Activated naive CD4-positive, alpha-beta T cell treated with anti-CD3 and anti-CD28 coated beads, Interleukin-2, amount 10 ng/mL, durations not matched to agents 7 days and 5 days (primary cell): Measurements from ENCODE around the gene SDCCAG8.

Source experiments
- CTCF ChIA-PET: fragments of 350-600 bp; sonication (Branson Sonifier 250); formaldehyde crosslinking; loops from one replicate; lab custom pipeline; 2021; ENCODE audit warnings: antibody characterized with exemption; lab: Charles Lee
- DNase-seq: peaks from one replicate; pipeline ENCODE4 v3.0.0-alpha.2; 2020
- H3K27ac Mint-ChIP-seq: one replicate; pipeline ENCODE4 v1.8.0; 2021; ENCODE audit warnings: mild to moderate bottlenecking, moderate library complexity, mixed read lengths
- H3K27me3 Mint-ChIP-seq: one replicate; pipeline ENCODE4 v1.8.0; 2021; ENCODE audit warnings: mild to moderate bottlenecking, mixed read lengths
- H3K36me3 Mint-ChIP-seq: one replicate; pipeline ENCODE4 v1.8.0; 2021; ENCODE audit warnings: mixed read lengths
- H3K4me1 Mint-ChIP-seq: one replicate; pipeline ENCODE4 v1.8.0; 2021; ENCODE audit warnings: mixed read lengths
- H3K4me3 Mint-ChIP-seq: one replicate; pipeline ENCODE4 v1.8.0; 2021; ENCODE audit warnings: mild to moderate bottlenecking, moderate library complexity, mixed read lengths
- H3K9me3 Mint-ChIP-seq: one replicate; pipeline ENCODE4 v1.8.0; 2021; ENCODE audit warnings: mixed read lengths

The SDCCAG8 gene

GRCh38 chr1:243261390-243261789, 5.5 kb downstream of the SDCCAG8 start:
- Mint-ChIP-seq H3K36me3 (peaks cover 16% of the 10 kb centered on the region), H3K9me3 (no peaks in the 10 kb centered on the region), H3K4me1 (peaks cover 36% of the 10 kb centered on the region), H3K27me3 (no peaks in the 10 kb centered on the region), H3K4me3 (no peak overlapping the region), H3K27ac (no peak overlapping the region)
- no peak for DNase-seq
- CTCF ChIA-PET, result no interaction called here

- no peak overlapping the region for H3K4me3 Mint-ChIP-seq
- peaks cover 21% of the 10 kb centered on the region for H3K36me3 Mint-ChIP-seq
- H3K9me3 Mint-ChIP-seq, result no peaks in the 10 kb centered on the region
- H3K27ac Mint-ChIP-seq, result no peak overlapping the region
- peaks cover 21% of the 10 kb centered on the region for H3K4me1 Mint-ChIP-seq
- CTCF ChIA-PET, result no interaction called here
- no peaks in the 10 kb centered on the region for H3K27me3 Mint-ChIP-seq
- DNase-seq, result no peak
Observed at GRCh38 chr1:243264717-243265116, 8.9 kb downstream of the SDCCAG8 start.

GRCh38 chr1:243266231-243266630, 10.4 kb downstream of the SDCCAG8 start:
- no peak overlapping the region for H3K4me3 Mint-ChIP-seq
- DNase-seq, result no peak
- CTCF ChIA-PET, result no interaction called here
- H3K4me1 Mint-ChIP-seq, result peaks cover 11% of the 10 kb centered on the region
- no peaks in the 10 kb centered on the region for H3K9me3 Mint-ChIP-seq
- H3K27me3 Mint-ChIP-seq, result no peaks in the 10 kb centered on the region
- no peak overlapping the region for H3K27ac Mint-ChIP-seq
- H3K36me3 Mint-ChIP-seq, result peaks cover 15% of the 10 kb centered on the region

GRCh38 chr1:243267471-243267880, 11.6 kb downstream of the SDCCAG8 start:
- DNase-seq, result no peak
- CTCF ChIA-PET, result no interaction called here
- H3K27me3 Mint-ChIP-seq, result no peaks in the 10 kb centered on the region
- H3K27ac Mint-ChIP-seq, result no peak overlapping the region
- peaks cover 13% of the 10 kb centered on the region for H3K36me3 Mint-ChIP-seq
- no peak overlapping the region for H3K4me3 Mint-ChIP-seq
- H3K4me1 Mint-ChIP-seq, result peaks cover 10% of the 10 kb centered on the region
- H3K9me3 Mint-ChIP-seq, result no peaks in the 10 kb centered on the region

DNA sequence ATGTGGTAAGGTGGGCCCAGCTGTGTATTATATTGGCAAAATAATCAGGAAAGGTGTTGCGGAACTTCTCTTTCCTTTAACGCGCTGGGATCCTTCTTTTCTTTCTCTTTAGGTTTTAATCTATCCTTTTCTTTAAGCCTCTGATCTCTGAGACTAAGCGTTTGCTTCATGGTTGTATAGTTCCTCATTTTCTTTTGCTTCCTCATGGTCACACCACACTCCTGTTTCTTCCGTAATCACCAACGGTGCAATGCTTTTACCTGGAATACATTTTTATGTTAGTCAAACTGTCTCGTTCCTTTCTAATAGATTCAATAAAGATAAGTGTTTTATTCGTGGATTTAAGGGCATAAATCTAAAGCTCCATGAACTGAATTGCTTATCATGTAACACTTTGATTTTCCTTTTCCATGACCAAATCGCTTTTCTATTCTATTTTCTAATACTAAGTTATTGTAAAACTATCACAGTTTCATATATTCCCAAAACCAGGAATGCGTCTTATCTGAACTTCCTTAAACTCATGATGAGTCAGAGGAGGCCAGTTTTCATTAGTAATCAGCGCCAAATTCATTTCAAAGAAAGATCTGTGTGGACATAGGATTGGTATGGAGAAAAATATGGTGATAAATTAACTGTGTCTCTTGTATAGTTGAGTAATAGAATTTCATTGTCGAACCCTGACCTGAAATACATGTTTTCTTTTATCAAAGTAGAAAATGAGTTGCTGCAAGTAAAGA, 12.2 kb downstream of the SDCCAG8 start:
- CTCF ChIA-PET, result no interaction called here
- H3K4me1 Mint-ChIP-seq, result peaks cover 10% of the 10 kb centered on the region
- H3K36me3 Mint-ChIP-seq, result peaks cover 13% of the 10 kb centered on the region
- no peak overlapping the region for H3K27ac Mint-ChIP-seq
- no peaks in the 10 kb centered on the region for H3K27me3 Mint-ChIP-seq
- no peaks in the 10 kb centered on the region for H3K9me3 Mint-ChIP-seq
- DNase-seq, result no peak
- H3K4me3 Mint-ChIP-seq, result no peak overlapping the region

DNA sequence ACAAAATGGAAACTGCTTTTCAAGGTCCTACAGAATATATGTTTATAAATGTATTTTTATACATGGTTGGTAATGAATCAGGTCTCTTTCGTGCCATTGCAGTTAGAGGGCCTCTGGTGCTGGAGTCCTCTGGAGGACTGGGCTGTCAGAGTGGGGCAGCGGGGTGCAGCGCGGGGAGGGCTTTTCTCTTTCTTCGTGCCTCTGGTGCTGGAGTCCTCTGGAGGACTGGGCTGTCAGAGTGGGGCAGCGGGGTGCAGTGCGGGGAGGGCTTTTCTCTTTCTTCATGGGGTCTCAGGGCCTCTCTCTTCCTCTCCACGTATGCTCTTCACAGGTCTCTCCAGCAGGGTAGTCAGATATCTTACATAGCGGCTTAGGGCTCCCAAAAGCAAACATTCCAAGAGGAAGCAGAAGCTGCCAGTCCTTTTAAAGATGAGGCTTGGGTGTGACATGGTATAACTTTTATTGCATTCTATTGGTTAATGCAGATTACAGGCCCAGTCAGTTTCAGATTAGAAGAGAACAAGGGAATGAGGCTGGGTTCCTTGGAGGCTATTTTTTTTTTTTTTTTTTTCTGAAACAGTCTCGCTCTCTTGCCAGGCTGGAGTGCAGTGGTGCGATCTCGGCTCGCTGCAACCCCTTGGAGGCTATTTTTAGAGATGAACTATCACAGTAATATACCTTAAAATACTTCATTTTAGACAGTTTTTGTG, 13.1 kb downstream of the SDCCAG8 start:
- no peak overlapping the region for H3K27ac Mint-ChIP-seq
- peaks cover 6% of the 10 kb centered on the region for H3K4me1 Mint-ChIP-seq
- CTCF ChIA-PET, result no interaction called here
- DNase-seq, result no peak
- no peak overlapping the region for H3K4me3 Mint-ChIP-seq
- no peaks in the 10 kb centered on the region for H3K9me3 Mint-ChIP-seq
- H3K27me3 Mint-ChIP-seq, result no peaks in the 10 kb centered on the region
- peaks cover 14% of the 10 kb centered on the region for H3K36me3 Mint-ChIP-seq

DNA sequence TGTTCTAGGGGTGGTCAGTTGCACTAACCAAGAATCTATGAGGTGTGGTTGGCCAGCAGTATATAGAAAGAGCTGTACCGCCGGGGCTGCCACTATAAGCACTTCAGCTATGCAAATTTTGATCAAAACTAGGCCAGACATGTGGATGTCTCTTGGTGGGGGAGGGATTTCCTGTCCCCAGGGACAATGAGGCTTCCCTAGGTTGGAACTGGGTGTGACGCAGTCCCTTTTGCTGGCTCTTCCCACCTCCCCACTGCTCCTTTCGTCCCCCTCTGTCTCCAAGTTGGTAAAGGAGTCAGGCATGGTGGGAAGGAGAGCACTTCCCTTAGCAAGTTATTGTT, 13.6 kb downstream of the SDCCAG8 start:
- no peak overlapping the region for H3K4me3 Mint-ChIP-seq
- no peak overlapping the region for H3K27ac Mint-ChIP-seq
- no peaks in the 10 kb centered on the region for H3K9me3 Mint-ChIP-seq
- H3K4me1 Mint-ChIP-seq, result peaks cover 4% of the 10 kb centered on the region
- H3K36me3 Mint-ChIP-seq, result peaks cover 16% of the 10 kb centered on the region
- no peaks in the 10 kb centered on the region for H3K27me3 Mint-ChIP-seq
- CTCF ChIA-PET, result no interaction called here
- no peak for DNase-seq

DNA sequence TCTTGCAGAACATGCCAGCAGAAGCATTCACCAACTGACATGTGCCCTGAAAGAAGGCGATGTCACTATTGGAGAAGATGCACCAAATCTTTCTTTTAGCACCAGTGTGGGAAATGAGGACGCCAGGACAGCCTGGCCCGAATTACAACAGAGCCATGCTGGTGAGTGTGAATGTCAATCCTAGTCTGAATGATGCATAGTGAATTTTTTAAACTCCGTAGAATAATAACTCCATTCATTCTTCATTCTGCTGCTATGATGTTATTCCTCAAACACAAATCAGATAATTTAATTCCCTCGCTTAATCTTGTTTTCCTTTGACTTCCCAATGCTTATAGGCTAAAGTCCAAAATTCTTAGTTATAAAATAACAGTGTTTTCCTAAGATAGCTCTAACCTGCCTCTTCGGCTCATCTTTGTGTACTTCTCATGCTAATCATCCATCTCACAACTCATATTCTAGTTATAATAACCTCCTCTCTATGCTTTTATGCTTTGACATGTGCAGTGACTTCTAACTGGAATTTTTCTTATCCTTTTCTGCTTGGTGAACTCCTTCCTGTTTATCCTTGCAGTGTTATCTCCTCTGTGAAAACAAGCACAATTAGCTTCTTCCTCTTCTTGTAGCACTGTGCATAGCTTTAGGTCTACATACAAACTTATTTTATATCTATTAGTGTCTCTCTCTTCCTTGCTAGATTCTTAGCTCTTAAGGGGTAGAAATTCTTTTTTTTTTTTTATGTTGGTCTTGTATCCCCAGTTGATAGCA, 14.4 kb downstream of the SDCCAG8 start:
- Mint-ChIP-seq H3K4me3 (no peak overlapping the region), H3K27ac (no peak overlapping the region), H3K27me3 (no peaks in the 10 kb centered on the region), H3K36me3 (peaks cover 23% of the 10 kb centered on the region), H3K9me3 (no peaks in the 10 kb centered on the region), H3K4me1 (no peaks in the 10 kb centered on the region)
- no peak for DNase-seq
- CTCF ChIA-PET, result interaction anchor here (0.6 kb wide), 1 partner anchor 14 kb away, joined by 3 read pairs; the partner anchor contains the start of gene SDCCAG8

- Mint-ChIP-seq H3K36me3 (peaks cover 32% of the 10 kb centered on the region), H3K27me3 (no peaks in the 10 kb centered on the region), H3K4me1 (no peaks in the 10 kb centered on the region), H3K4me3 (no peak overlapping the region), H3K9me3 (no peaks in the 10 kb centered on the region), H3K27ac (no peak overlapping the region)
- no peak for DNase-seq
- CTCF ChIA-PET, result no interaction called here
Observed at GRCh38 chr1:243271996-243272395, 16.2 kb downstream of the SDCCAG8 start.

GRCh38 chr1:243272401-243272800, 16.6 kb downstream of the SDCCAG8 start:
- DNase-seq, result no peak
- Mint-ChIP-seq H3K4me1 (no peaks in the 10 kb centered on the region), H3K27ac (no peak overlapping the region), H3K27me3 (no peaks in the 10 kb centered on the region), H3K9me3 (no peaks in the 10 kb centered on the region), H3K36me3 (peaks cover 32% of the 10 kb centered on the region), H3K4me3 (no peak overlapping the region)
- CTCF ChIA-PET, result no interaction called here

- Mint-ChIP-seq H3K4me3 (no peak overlapping the region), H3K27me3 (no peaks in the 10 kb centered on the region), H3K4me1 (no peaks in the 10 kb centered on the region), H3K9me3 (no peaks in the 10 kb centered on the region), H3K36me3 (peaks cover 31% of the 10 kb centered on the region), H3K27ac (no peak overlapping the region)
- CTCF ChIA-PET, result no interaction called here
- DNase-seq, result no peak
Observed at GRCh38 chr1:243273506-243273905, 17.7 kb downstream of the SDCCAG8 start.

DNA sequence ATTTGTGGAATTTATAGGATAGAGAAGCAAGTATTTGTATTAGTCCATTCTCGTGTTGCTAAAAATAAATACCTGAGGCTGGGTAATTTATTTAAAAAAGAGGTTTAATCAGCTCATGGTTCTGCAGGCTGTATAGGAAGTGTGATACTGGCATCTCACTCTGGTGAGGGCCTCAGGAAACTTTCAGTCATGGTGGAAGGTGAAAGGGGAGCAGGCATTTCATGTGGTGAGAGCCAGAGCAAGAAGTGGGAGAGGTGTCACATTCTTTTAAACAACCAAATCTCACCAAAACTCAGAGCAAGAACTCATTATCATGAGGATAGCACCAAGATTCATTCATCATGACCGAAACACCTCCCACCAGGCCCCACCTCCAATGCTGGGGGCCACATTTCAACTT, 18.1 kb downstream of the SDCCAG8 start:
- Mint-ChIP-seq H3K4me3 (no peak overlapping the region), H3K27me3 (no peaks in the 10 kb centered on the region), H3K27ac (no peak overlapping the region), H3K36me3 (peaks cover 31% of the 10 kb centered on the region), H3K4me1 (no peaks in the 10 kb centered on the region), H3K9me3 (no peaks in the 10 kb centered on the region)
- CTCF ChIA-PET, result no interaction called here
- no peak for DNase-seq

DNA sequence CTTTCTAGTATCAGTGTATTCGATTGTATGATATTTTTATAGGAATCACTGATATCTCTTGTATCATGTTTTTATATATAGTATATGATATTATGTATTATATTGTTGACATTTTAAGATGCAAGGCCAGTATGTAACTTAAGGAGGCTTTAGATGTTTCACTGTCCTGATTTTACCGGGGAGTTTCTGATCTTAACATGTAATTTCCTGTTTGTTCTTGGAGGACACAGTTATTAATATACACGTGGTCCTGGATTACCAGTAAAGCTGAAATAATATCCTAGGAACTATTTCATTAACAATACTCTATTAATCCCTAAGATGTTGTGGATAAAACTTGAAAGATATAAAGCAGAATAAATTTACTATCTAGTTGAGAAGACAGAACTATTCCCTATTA, 19.5 kb downstream of the SDCCAG8 start:
- no peaks in the 10 kb centered on the region for H3K4me1 Mint-ChIP-seq
- peaks cover 34% of the 10 kb centered on the region for H3K36me3 Mint-ChIP-seq
- H3K9me3 Mint-ChIP-seq, result no peaks in the 10 kb centered on the region
- H3K4me3 Mint-ChIP-seq, result no peak overlapping the region
- no peak overlapping the region for H3K27ac Mint-ChIP-seq
- DNase-seq, result no peak
- CTCF ChIA-PET, result no interaction called here
- H3K27me3 Mint-ChIP-seq, result no peaks in the 10 kb centered on the region

DNA sequence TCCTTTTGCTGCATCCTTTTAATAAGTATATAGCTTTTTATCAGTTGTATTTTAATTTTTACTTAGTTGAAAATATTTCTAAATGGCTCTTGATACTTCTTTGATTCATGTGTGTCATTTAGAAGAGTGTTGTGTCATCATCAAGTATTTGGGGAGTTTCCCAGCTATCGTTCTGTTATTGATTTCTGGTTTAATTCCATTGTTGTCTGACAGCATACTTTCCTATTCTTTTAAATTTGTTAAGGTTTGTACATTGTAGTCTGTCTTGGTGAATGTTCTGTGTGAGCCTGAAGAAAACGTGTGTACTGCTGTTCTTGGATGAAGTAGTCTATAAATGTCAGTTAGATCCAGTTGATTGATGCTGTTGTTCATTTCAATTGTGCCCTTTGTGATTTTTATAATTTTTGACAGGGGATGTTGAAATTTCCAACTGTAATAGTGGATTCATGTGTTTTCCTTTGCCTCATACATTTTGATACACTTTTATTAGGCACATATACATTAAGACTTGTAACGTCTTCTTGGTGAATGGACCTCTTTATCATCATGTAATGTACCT, 24.8 kb downstream of the SDCCAG8 start:
- peaks cover 8% of the 10 kb centered on the region for H3K4me1 Mint-ChIP-seq
- CTCF ChIA-PET, result no interaction called here
- no peak overlapping the region for H3K27ac Mint-ChIP-seq
- H3K4me3 Mint-ChIP-seq, result no peak overlapping the region
- DNase-seq, result no peak
- H3K27me3 Mint-ChIP-seq, result no peaks in the 10 kb centered on the region
- H3K9me3 Mint-ChIP-seq, result peaks cover 2% of the 10 kb centered on the region
- H3K36me3 Mint-ChIP-seq, result peaks cover 37% of the 10 kb centered on the region
